DMS153 treated with DMSO at 0.1 percent for 48 hours (cell line): ENCODE data around the gene STC2.

Experiments
- DNase-seq: peaks from one replicate; lab custom pipeline; 2025; ENCODE audit not compliant: unreplicated experiment; lab: John Stamatoyannopoulos, UW

STC2 gene

GRCh38 chr5:173314166-173314952 lies 13.9 kb downstream of the STC2 start:
- no peak for DNase-seq

GRCh38 chr5:173313351-173313801 lies 14.8 kb downstream of the STC2 start:
- DNase-seq: no peak

- DNase-seq: no peak
Observed at GRCh38 chr5:173312821-173313220, 15.4 kb downstream of the STC2 start.

DNA sequence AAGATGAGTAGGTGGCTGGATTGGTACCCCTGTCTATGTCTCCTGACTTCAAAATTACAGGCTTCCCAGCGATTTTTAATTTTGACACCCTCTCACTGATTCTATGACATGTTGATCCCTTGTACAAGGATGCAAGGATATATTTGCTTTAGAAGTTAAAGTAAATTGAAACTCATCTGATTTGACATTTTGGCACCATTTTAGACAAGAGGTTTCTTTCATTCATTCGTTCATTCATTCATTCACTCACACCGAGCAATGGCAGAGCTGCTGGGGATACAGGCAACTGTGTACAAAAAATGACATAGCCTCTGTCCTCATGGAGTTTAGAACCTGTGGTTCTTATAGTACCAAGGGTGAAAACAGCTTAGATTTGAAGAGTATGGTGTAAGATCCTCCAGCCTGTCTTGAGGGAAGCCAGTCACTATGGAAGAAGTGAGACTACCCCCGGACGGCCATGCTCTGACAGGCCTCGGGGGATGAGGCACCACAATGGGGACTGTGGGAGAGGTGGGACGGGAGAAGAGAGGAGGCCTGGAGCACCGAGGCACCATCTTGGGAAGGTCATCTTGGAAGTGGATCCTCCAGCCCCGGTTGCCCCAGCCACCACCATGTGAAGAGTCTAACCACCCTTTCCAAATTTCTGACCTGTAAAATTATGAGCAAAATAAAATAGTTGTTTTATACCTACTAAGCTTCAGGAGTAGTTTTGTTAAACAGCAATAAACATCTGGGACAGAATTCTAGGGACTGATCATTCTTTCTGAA lies 16.2 kb downstream of the STC2 start:
- no peak for DNase-seq

GRCh38 chr5:173310861-173311785 lies 17.1 kb downstream of the STC2 start:
- no peak for DNase-seq

DNA sequence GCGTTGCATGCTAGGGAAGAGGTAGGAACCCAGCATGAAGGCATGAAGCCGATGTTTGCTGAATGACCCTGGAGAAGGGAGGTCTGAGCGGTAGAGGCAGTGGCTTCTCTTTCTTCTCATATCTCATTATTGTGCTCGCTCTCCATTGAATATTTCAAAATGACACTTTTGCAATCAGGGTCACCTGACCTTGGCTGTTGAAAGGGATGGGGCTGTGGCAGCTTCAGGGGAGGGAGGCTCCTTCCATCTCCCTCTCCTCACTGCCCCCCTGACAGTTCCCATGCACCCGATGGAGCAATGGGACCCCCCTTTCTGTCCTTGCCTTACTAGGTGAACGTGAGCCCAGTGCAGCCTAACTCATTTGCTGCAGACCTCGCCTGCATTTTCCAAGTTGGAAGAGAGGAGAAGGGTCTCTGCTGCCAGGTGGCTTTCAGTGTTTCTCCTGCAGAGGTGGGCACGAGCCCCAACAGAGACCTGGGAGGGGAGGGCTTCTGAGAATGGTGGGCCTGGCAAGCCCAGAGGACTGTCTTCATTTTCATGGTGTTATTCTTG lies 17.9 kb downstream of the STC2 start:
- DNase-seq: no peak

DNA sequence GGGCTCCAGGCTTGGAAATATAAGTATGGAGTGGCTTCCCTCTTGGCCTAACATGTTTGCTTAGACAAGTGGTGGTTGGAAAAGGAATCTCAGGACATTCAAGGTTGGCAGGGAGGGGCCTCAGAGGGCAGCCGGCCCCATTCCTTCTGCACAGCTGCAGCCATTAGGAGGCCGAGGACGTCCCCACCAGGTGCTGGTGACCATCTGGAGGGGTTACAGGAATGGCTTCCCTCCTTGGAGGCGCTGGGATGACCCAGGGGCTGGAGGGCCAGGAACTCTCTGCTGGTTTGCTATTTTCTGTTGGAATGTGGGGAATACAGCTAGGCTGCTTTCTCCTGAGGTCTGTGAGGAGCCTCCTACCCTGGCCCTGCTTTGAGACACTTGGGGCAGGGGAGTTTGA lies 18.5 kb downstream of the STC2 start:
- DNase-seq: no peak

DNA sequence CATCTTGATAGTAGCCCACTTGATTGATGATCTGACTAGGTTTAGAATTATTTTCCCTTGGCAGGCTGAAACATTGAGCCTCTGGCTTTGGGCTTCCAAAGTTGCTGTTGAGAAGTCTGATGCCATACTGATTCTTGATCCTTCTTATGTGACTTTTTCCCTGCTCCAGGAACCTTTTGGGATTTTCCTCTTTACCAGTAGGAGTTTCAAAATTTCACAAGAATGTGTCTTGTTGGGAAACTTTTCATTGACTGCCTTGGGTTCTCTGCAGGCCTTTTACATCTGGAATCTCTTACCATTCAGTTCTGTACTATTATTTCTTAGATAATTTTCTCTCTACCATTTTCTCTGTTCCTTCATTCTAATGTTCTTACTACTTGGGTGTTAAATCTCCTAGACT lies 20.0 kb downstream of the STC2 start:
- no peak for DNase-seq

- no peak for DNase-seq
Observed at GRCh38 chr5:173307695-173308094, 20.5 kb downstream of the STC2 start.

DNA sequence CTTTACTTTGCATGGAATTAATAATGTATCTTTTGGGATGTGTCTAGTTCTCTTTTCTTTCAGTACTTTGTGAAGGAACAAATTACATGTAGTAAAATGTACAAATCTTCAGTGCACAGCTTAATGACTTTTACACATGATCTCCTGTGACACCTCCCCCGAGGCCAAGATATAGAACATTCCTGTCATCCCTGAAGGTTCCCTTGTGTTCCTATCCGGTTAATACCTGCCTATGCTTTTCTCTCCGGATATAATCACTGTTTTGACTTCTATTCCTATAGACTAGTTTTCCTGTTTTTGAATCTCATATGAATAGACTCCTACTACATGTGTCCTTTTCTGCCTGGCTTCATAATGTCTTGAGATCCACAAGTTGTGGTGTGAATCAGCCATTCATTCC lies 21.5 kb downstream of the STC2 start:
- DNase-seq: no peak

GRCh38 chr5:173304591-173304988 lies 23.6 kb downstream of the STC2 start:
- no peak for DNase-seq

- no peak for DNase-seq
Observed at GRCh38 chr5:173303878-173304590, 24.2 kb downstream of the STC2 start.

GRCh38 chr5:173302546-173303155 lies 25.6 kb downstream of the STC2 start:
- no peak for DNase-seq

DNA sequence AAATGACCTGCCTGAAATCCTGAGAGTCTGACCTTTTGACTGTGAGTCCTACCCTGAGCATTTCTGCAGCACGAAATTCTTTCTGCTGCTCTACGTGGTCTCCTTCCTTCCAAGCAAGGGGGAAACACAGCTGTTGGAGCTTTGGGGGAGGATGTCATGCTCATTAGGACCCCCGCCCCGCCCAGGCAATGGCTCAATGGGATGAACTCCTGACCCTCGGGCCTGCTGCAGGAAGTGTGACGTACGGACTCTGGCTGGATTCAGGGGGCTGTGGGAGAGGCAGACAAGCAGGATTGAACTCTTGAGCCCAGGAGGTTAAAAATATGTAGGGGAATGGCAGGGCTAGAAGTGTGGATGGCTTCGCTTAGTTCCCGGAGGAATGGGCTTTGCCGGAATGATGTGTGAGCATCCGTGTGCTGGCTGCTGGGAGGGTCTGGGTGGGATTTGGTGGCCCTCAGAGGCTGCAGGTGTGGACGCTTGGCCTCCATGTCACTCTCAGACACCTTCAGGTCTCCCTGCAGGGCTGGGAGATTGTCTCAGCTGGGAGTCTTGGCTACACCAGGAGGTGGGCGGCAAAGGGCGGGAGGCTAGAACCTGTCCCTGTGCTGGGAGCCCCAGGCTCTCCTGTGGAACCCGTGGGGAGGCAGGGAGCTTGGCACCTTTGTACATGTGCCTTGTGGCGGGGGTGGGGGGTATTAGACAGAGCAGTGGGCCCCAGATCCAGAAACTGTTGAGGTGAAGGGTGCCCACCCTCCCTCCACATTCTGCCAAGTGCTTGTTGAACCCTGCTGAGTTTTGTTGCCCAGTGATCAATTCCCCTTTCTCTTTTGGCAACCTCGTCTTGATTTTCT lies 26.3 kb downstream of the STC2 start:
- no peak for DNase-seq

GRCh38 chr5:173300389-173301047 lies 27.7 kb downstream of the STC2 start:
- DNase-seq: no peak

DNA sequence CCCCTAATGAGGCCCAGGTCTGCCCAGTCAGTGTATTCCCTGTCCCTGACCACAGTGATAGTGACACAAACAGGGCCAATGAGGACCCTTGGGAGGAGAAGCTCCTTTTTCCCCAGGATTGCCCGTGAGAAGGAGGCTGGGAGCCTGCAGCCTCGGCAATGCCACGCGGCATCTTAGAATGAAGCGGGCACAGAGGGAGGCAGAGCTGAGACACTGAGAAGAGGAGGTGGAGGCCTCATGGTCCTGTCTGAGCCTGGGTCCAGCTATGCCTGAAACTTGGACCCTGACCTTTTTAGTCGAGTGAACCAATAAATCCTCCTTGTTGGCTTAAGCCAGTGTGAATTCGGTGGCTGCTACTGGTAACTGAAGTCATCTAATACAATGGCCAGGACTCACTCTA lies 28.4 kb downstream of the STC2 start:
- DNase-seq: no peak

DNA sequence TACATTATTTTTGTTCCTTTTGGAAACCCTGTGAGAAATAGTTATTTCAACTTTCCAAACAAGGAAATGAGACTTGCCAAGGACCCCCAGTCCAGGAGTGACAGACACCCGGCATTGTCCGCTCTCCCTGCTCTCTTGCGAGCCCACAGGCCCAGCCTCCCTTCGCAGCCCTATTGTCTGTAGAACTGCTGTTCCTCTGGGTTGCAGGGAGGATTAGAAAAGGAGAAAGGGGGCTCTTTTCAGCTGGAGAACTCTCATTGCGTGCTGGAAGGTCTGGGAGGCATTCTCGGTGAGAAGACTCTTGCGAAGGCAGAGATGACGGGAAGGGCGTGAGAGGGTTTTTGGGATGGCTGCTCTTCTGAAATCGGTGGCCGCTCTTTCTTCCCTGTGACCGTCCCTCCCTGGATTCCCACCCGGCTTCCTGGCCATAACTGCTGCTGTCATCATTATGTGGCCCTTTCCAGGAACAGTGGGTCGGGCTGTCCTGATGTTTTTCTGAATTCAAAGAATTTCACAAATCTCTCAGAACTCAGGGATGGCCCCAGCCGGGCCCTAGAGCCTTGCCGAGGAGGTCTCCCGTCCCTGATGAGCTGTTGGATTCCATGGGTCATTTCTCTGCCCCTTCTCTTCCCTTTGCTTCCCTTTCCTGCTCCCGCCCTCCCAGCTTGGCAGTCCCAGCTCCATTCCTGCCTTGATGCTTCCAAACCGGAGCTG lies 29.8 kb downstream of the STC2 start:
- no peak for DNase-seq

GRCh38 chr5:173297813-173298212 lies 30.4 kb downstream of the STC2 start:
- DNase-seq: no peak
